BLaER1 (cell line): ENCODE measurements around the gene ZNF747.

Experiments used
- H3K27ac ChIP-seq: shearing (Covaris generic); formaldehyde crosslinking; 2 replicates; pipeline ENCODE4 v1.8.1; 2022
- H3K27me3 ChIP-seq: shearing (Covaris generic); formaldehyde crosslinking; 2 replicates; pipeline ENCODE4 v1.8.1; 2022
- H3K36me3 ChIP-seq: shearing (Covaris generic); formaldehyde crosslinking; 2 replicates; pipeline ENCODE4 v1.8.1; 2022
- H3K4me1 ChIP-seq: shearing (Covaris generic); formaldehyde crosslinking; 2 replicates; pipeline ENCODE4 v1.8.1; 2022
- H3K4me2 ChIP-seq: shearing (Covaris generic); formaldehyde crosslinking; 2 replicates; pipeline ENCODE4 v1.8.1; 2022
- H3K4me3 ChIP-seq: shearing (Covaris generic); formaldehyde crosslinking; 2 replicates; pipeline ENCODE4 v1.8.1; 2022
- H3K9ac ChIP-seq: shearing (Covaris generic); formaldehyde crosslinking; 2 replicates; pipeline ENCODE4 v1.8.1; 2022
- H3K9me3 ChIP-seq: shearing (Covaris generic); formaldehyde crosslinking; 2 replicates; pipeline ENCODE4 v1.8.1; 2022
- H4K20me1 ChIP-seq: shearing (Covaris generic); formaldehyde crosslinking; 2 replicates; pipeline ENCODE4 v1.8.1; 2022
- Cebpa-rat ChIP-seq: shearing (Covaris generic); IDR thresholded peaks from 2 replicates; pipeline ENCODE4 v1.8.1; 2022

Gene ZNF747

GRCh38 chr16:30519120-30520049 is 15.3 kb downstream of the ZNF747 start:
- H4K20me1 ChIP-seq = peaks cover 4% of the 10 kb centered on the region
- no peak overlapping the region for H3K4me2 ChIP-seq
- H3K36me3 ChIP-seq = peaks cover 4% of the 10 kb centered on the region
- no peaks in the 10 kb centered on the region for H3K27me3 ChIP-seq
- no peak overlapping the region for H3K9ac ChIP-seq
- no peak overlapping the region for H3K4me3 ChIP-seq
- no peaks in the 10 kb centered on the region for H3K9me3 ChIP-seq
- peaks cover 27% of the 10 kb centered on the region for H3K4me1 ChIP-seq
- no peak for TF ChIP-seq Cebpa-rat
- no peak overlapping the region for H3K27ac ChIP-seq

DNA sequence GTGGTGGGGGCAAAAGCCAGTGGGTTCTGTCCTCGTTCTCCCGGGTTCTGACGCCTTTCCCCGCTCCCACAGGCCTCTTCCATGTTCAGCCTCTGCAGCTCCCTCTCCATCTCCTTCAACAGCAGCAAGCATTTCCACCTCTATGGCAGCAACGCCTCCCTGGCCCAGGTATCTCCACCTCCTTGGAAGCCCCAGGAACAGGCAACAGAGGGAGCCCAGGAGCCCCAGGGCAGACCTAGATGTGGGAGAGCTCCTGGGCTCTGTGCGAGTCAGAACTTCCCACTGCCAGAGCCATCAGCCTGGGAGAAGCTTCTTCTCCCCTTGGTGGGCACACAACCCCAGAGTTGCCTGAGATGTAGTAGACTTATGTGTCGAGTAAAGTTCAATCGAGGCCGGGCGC is 16.1 kb downstream of the ZNF747 start:
- no peaks in the 10 kb centered on the region for H3K27me3 ChIP-seq
- no peaks in the 10 kb centered on the region for H3K36me3 ChIP-seq
- H3K27ac ChIP-seq = no peak overlapping the region
- H3K4me3 ChIP-seq = no peak overlapping the region
- H3K4me1 ChIP-seq = peaks cover 23% of the 10 kb centered on the region
- TF ChIP-seq Cebpa-rat = no peak
- H3K9me3 ChIP-seq = no peaks in the 10 kb centered on the region
- H3K4me2 ChIP-seq = no peak overlapping the region
- H3K9ac ChIP-seq = no peak overlapping the region
- H4K20me1 ChIP-seq = no peaks in the 10 kb centered on the region

GRCh38 chr16:30515275-30515674 is 19.4 kb downstream of the ZNF747 start:
- Histone ChIP-seq H3K4me1 (peaks cover 14% of the 10 kb centered on the region), H3K9me3 (no peaks in the 10 kb centered on the region), H3K36me3 (no peaks in the 10 kb centered on the region), H3K27me3 (no peaks in the 10 kb centered on the region), H3K9ac (no peak overlapping the region), H3K27ac (no peak overlapping the region), H3K4me2 (no peak overlapping the region), H4K20me1 (no peaks in the 10 kb centered on the region), H3K4me3 (no peak overlapping the region)
- TF ChIP-seq Cebpa-rat = no peak

- peaks cover 17% of the 10 kb centered on the region for H3K4me1 ChIP-seq
- no peaks in the 10 kb centered on the region for H3K27me3 ChIP-seq
- no peak overlapping the region for H3K4me2 ChIP-seq
- no peaks in the 10 kb centered on the region for H3K9me3 ChIP-seq
- no peak for TF ChIP-seq Cebpa-rat
- no peak overlapping the region for H3K9ac ChIP-seq
- no peaks in the 10 kb centered on the region for H4K20me1 ChIP-seq
- H3K27ac ChIP-seq = no peak overlapping the region
- H3K4me3 ChIP-seq = no peak overlapping the region
- no peaks in the 10 kb centered on the region for H3K36me3 ChIP-seq
Measured at GRCh38 chr16:30511509-30511908, 23.1 kb downstream of the ZNF747 start.

DNA sequence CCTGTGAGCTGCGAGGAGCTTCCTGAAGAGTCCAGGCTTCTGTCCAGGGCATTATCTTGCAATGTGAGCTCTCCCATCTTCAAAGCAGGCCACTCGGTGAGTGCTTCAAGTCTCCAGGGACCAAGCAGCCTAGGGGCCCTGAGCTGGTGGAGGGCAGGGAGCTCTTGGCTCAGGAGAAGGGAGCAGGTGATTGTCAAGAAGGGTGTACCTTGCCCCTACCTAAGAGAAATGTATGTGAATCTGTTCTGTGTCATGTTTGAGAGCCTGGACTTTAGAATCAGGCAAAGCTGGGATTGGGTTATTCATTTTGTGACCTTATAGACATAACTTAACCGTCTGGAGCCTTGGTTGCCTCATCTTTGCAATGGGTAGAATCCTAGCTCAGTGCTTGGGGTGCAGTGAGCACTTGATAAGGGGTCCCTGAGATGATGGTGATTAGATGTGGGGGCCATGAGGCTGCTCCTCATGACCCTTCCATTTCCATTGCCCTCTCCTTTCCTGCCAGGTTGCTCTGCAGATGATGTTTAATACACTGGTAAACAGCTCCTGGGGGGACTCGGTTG is 24.2 kb downstream of the ZNF747 start:
- H3K27me3 ChIP-seq = no peaks in the 10 kb centered on the region
- H3K27ac ChIP-seq = no peak overlapping the region
- no peaks in the 10 kb centered on the region for H3K36me3 ChIP-seq
- no peak overlapping the region for H3K9ac ChIP-seq
- no peaks in the 10 kb centered on the region for H4K20me1 ChIP-seq
- peaks cover 13% of the 10 kb centered on the region for H3K4me1 ChIP-seq
- TF ChIP-seq Cebpa-rat = no peak
- no peaks in the 10 kb centered on the region for H3K9me3 ChIP-seq
- no peak overlapping the region for H3K4me3 ChIP-seq
- no peak overlapping the region for H3K4me2 ChIP-seq

GRCh38 chr16:30509081-30509765 is 25.4 kb downstream of the ZNF747 start:
- H3K27ac ChIP-seq = no peak overlapping the region
- H3K9ac ChIP-seq = no peak overlapping the region
- H4K20me1 ChIP-seq = no peaks in the 10 kb centered on the region
- no peak overlapping the region for H3K4me3 ChIP-seq
- no peaks in the 10 kb centered on the region for H3K36me3 ChIP-seq
- no peak for TF ChIP-seq Cebpa-rat
- no peaks in the 10 kb centered on the region for H3K9me3 ChIP-seq
- no peak overlapping the region for H3K4me2 ChIP-seq
- H3K27me3 ChIP-seq = no peaks in the 10 kb centered on the region
- H3K4me1 ChIP-seq = peaks cover 13% of the 10 kb centered on the region

DNA sequence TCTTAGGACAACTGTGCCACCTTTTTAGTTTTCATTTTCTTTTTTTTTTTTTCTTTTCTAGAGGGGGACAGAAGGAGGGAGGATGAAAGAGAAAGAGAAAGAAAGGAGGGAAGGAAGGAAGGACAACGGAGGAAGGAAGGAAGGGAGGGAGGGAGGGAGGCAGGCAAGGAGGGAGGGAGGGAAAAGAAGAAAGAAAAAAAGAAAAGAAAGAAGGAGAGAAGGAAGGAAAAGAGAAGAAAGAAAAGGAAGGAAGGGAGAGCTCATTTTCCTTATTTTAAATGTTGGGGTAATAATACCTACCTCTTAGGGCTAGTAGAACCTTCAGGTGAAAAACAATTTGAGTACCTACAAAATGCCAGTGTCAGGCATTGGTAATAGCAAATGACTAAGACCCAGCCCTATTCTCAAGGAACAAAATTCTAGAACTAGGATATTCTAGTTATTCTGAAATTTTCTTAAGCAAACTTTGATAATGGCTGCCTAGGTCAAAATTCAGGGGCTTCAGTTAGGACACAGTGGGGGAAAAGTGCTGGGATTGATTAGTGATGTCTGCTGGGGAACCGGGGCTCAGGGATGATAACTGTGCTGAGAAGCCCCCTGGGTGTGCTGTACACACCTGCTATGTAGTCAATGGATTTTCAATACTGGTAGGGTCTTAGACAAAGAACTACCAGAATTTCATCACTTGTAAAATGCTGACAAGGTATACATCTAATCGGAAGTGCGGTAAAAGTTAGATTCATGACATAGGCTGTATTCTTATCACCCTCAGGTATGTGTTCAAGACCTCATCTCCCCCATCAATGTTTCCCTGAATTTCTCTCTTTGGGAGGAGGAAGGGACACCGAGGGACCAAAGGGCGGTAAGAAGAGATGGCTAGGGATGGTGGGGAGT is 31.0 kb downstream of the ZNF747 start:
- no peak for TF ChIP-seq Cebpa-rat
- Histone ChIP-seq H3K9ac (no peak overlapping the region), H3K4me1 (peaks cover 4% of the 10 kb centered on the region), H3K36me3 (no peaks in the 10 kb centered on the region), H3K4me2 (no peak overlapping the region), H3K9me3 (no peaks in the 10 kb centered on the region), H3K4me3 (no peak overlapping the region), H3K27me3 (no peaks in the 10 kb centered on the region), H3K27ac (no peak overlapping the region), H4K20me1 (no peaks in the 10 kb centered on the region)

DNA sequence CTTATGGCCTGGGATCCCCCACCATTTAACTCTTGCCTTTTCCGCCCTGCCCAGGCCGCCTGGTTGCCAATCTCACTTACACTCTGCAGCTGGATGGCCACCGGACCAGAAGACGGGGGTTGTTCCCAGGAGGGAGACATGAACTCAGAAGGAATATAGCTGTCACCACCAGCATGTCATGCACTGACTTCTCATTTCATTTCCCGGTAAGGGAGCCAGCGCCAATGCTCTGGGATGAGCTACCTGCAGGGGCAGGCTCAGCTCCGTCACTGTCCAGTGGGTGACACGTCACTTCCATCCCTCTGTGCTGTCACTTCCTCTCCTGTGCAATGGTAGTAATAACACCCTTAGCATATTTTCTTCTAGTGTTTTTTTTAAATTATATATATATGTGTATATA is 35.4 kb downstream of the ZNF747 start:
- Histone ChIP-seq H3K4me3 (no peak overlapping the region), H3K4me2 (no peak overlapping the region), H3K27me3 (no peaks in the 10 kb centered on the region), H3K9me3 (no peaks in the 10 kb centered on the region), H3K4me1 (peaks cover 8% of the 10 kb centered on the region), H3K36me3 (no peaks in the 10 kb centered on the region), H4K20me1 (no peaks in the 10 kb centered on the region), H3K27ac (no peak overlapping the region), H3K9ac (no peak overlapping the region)
- TF ChIP-seq Cebpa-rat = no peak

GRCh38 chr16:30494709-30495108 is 39.9 kb downstream of the ZNF747 start:
- Histone ChIP-seq H3K9ac (no peak overlapping the region), H3K27me3 (no peaks in the 10 kb centered on the region), H3K4me3 (no peak overlapping the region), H4K20me1 (no peaks in the 10 kb centered on the region), H3K4me1 (peaks cover 15% of the 10 kb centered on the region), H3K9me3 (no peaks in the 10 kb centered on the region), H3K27ac (no peak overlapping the region), H3K4me2 (no peak overlapping the region), H3K36me3 (no peaks in the 10 kb centered on the region)
- TF ChIP-seq Cebpa-rat = no peak
